Caco-2 (cell line): ENCODE data around the gene ATP6V0D1. TPM values are rescaled to one million over a fixed set of nuclear protein-coding genes. Genes with fewer than 3 reads are reported as not detected.

Experiments
- BruUV-seq: library from RNA; stranded (reverse); fragments of 400-500 nt; replicated peaks from 2 replicates; lab custom pipeline; 2021; lab: Mats Ljungman, UMichigan
- CTCF ChIA-PET: fragments of 300-600 bp; sonication (Branson Sonifier 250); formaldehyde crosslinking; loops from one replicate; lab custom pipeline; 2022; ENCODE audit warnings: antibody characterized with exemption; lab: Charles Lee
- POLR2A ChIA-PET: fragments of 300-600 bp; sonication (Branson Sonifier 250); formaldehyde crosslinking; loops from one replicate; lab custom pipeline; 2022; ENCODE audit warnings: antibody characterized with exemption; lab: Charles Lee
- DNase-seq, 2 experiments: peaks; one replicate each; pipeline versions ENCODE4 v3.0.0 to v3.0.0-alpha.2; 2020 to 2022
- H3K27me3 ChIP-seq: replicated peaks from 2 replicates; pipeline ENCODE4 v1.6.0; 2011; ENCODE audit warnings: low read length; ENCODE audit not compliant: control insufficient read depth, insufficient read depth
- H3K36me3 ChIP-seq: 2 replicates; pipeline ENCODE4 v1.5.1; 2011; ENCODE audit warnings: low read length; ENCODE audit not compliant: control insufficient read depth, insufficient read depth
- H3K4me1 ChIP-seq: fragments of 250-450 bp; sonication (Bioruptor Pico); 2 replicates; pipeline ENCODE4 v1.5.1; 2020; ENCODE audit warnings: mild to moderate bottlenecking
- H3K4me3 ChIP-seq: 2 replicates; pipeline ENCODE4 v1.5.1; 2011; ENCODE audit warnings: low read depth, mild to moderate bottlenecking, control low read depth, low read length
- H3K9me3 ChIP-seq: fragments of 250-450 bp; sonication (Bioruptor Pico); 2 replicates; pipeline ENCODE4 v1.5.1; 2020; ENCODE audit warnings: mild to moderate bottlenecking, moderate library complexity
- H3K27ac Mint-ChIP-seq: one replicate; pipeline ENCODE4 v1.8.0; 2022; ENCODE audit warnings: mixed read lengths; ENCODE audit not compliant: unreplicated experiment
- H3K27me3 Mint-ChIP-seq: one replicate; pipeline ENCODE4 v1.8.0; 2022; ENCODE audit warnings: mixed read lengths; ENCODE audit not compliant: insufficient read depth, unreplicated experiment
- H3K36me3 Mint-ChIP-seq: one replicate; pipeline ENCODE4 v1.8.0; 2022; ENCODE audit warnings: mild to moderate bottlenecking, mixed read lengths; ENCODE audit not compliant: insufficient read depth, unreplicated experiment
- H3K4me1 Mint-ChIP-seq: one replicate; pipeline ENCODE4 v1.8.0; 2022; ENCODE audit warnings: low read depth, mixed read lengths; ENCODE audit not compliant: unreplicated experiment
- H3K4me3 Mint-ChIP-seq: one replicate; pipeline ENCODE4 v1.8.0; 2022; ENCODE audit warnings: mild to moderate bottlenecking, moderate library complexity, mixed read lengths; ENCODE audit not compliant: unreplicated experiment
- H3K9me3 Mint-ChIP-seq: one replicate; pipeline ENCODE4 v1.8.0; 2022; ENCODE audit warnings: mixed read lengths; ENCODE audit not compliant: unreplicated experiment
- CTCF ChIP-seq, 2 experiments: fragments of 200-600 bp in 1 of 2; IDR thresholded peaks; 1 replicate in 1 of 2; 2 replicates in 1 of 2; pipeline versions ENCODE4 v1.5.1 to v1.8.0; 2011 to 2022; ENCODE audit warnings: antibody characterized with exemption in 1 of 2, control low read depth in 1 of 2, inconsistent platforms in 1 of 2, low read depth in 1 of 2, low read length in 1 of 2, mild to moderate bottlenecking in 1 of 2, moderate library complexity in 1 of 2; ENCODE audit not compliant: insufficient read depth in 1 of 2, severe bottlenecking in 1 of 2, unreplicated experiment in 1 of 2
- intact Hi-C: fragments of 100-400 bp; cut with micrococcal nuclease; formaldehyde crosslinking; loops from one replicate; pipeline ENCODE4 v1.10.0; 2022; ENCODE audit not compliant: unreplicated experiment
- total RNA-seq: library from RNA; stranded (reverse); gene quantifications from 2 replicates; pipeline ENCODE4 v1.2.3, GENCODE V29; 2022

Gene ATP6V0D1
- total RNA-seq, 1 experiment from 2014 or later, result 110 TPM

- Histone ChIP-seq H3K4me3 (no peak overlapping the region), H3K36me3 (no peaks in the 10 kb centered on the region), H3K4me1 (peaks cover 20% of the 10 kb centered on the region), H3K9me3 (no peaks in the 10 kb centered on the region), H3K27me3 (no peaks in the 10 kb centered on the region)
- intact Hi-C loops, result no loop called here
- no peaks in the 10 kb centered on the region for H3K27me3 Mint-ChIP-seq
- no peak for TF ChIP-seq CTCF (IDR thresholded peaks at IDR 0.05; ENCODE audit: insufficient read depth in 1 of 2, low read depth in 1 of 2, low read length in 1 of 2, severe bottlenecking in 1 of 2, unreplicated experiment in 1 of 2)
- H3K4me3 Mint-ChIP-seq, result peak overlapping the region; percentile 53
- H3K36me3 Mint-ChIP-seq, result peaks cover 5% of the 10 kb centered on the region
- ChIA-PET POLR2A (no interaction called here), CTCF (no interaction called here)
- no peak for DNase-seq
- peak overlapping the region; percentile 87 for H3K27ac Mint-ChIP-seq
- BruUV-seq, result no TSS peak
- no peaks in the 10 kb centered on the region for H3K9me3 Mint-ChIP-seq
- H3K4me1 Mint-ChIP-seq, result peaks cover 10% of the 10 kb centered on the region
Measured at GRCh38 chr16:67397036-67397801, 83.7 kb downstream of the ATP6V0D1 start.

GRCh38 chr16:67396159-67397035 lies 84.6 kb downstream of the ATP6V0D1 start:
- no peak for TF ChIP-seq CTCF (IDR thresholded peaks at IDR 0.05; ENCODE audit: insufficient read depth in 1 of 2, low read depth in 1 of 2, low read length in 1 of 2, severe bottlenecking in 1 of 2, unreplicated experiment in 1 of 2)
- H3K27me3 ChIP-seq, result no peaks in the 10 kb centered on the region
- peak; percentile 89 to 95 for DNase-seq
- H3K4me1 ChIP-seq, result peaks cover 20% of the 10 kb centered on the region
- H3K36me3 ChIP-seq, result no peaks in the 10 kb centered on the region
- H3K27ac Mint-ChIP-seq, result peak overlapping the region; percentile 87
- H3K4me3 Mint-ChIP-seq, result peak overlapping the region; percentile 53
- H3K27me3 Mint-ChIP-seq, result no peaks in the 10 kb centered on the region
- peaks cover 5% of the 10 kb centered on the region for H3K36me3 Mint-ChIP-seq
- H3K4me3 ChIP-seq, result no peak overlapping the region
- H3K4me1 Mint-ChIP-seq, result peaks cover 7% of the 10 kb centered on the region
- no TSS peak for BruUV-seq
- H3K9me3 Mint-ChIP-seq, result no peaks in the 10 kb centered on the region
- no peaks in the 10 kb centered on the region for H3K9me3 ChIP-seq
- ChIA-PET POLR2A (interaction anchor here (0.7 to 1.1 kb wide), 2 partner anchors 8 to 34 kb away, joined by 7 to 9 read pairs; partner anchors contain the start of gene HSD11B2), CTCF (interaction anchor here (0.6 to 1.1 kb wide), 4 partner anchors 8 to 125 kb away, joined by 3 to 5 read pairs (median 4); partner anchors contain the start of gene HSD11B2)
- intact Hi-C loops, result no loop called here
